OCI-LY7 (cell line): Measurements from ENCODE around the gene ZNF598. TPM values are rescaled to one million over a fixed set of nuclear protein-coding genes. Genes with fewer than 3 reads are reported as not detected.

Experiments used
- BruUV-seq: library from RNA; stranded (reverse); fragments of 400-500 nt; replicated peaks from 2 replicates; lab custom pipeline; 2021; lab: Mats Ljungman, UMichigan
- CTCF ChIA-PET: fragments of 300-600 bp; sonication (Branson Sonifier 250); formaldehyde crosslinking; loops from one replicate; lab custom pipeline; 2022; ENCODE audit warnings: antibody characterized with exemption; ENCODE audit not compliant: unreplicated experiment; lab: Charles Lee
- POLR2A ChIA-PET: fragments of 300-600 bp; sonication (Branson Sonifier 250); formaldehyde crosslinking; loops from one replicate; lab custom pipeline; 2022; ENCODE audit warnings: antibody characterized with exemption; lab: Charles Lee
- DNase-seq: peaks from one replicate; pipeline ENCODE4 v3.0.0-alpha.2; 2015; ENCODE audit warnings: low spot score
- H2AFZ ChIP-seq: fragments of 200-600 bp; sonication (generic), shearing (Covaris generic); 2 replicates; pipeline ENCODE4 v1.6.1; 2014; ENCODE audit warnings: mild to moderate bottlenecking, antibody characterized with exemption, low read length, moderate library complexity
- H3K27ac ChIP-seq: fragments of 200-600 bp; sonication (generic); 2 replicates; pipeline ENCODE4 v1.5.1; 2014; ENCODE audit warnings: mixed run types, low read depth, mild to moderate bottlenecking, moderate library complexity, low read length, inconsistent platforms; ENCODE audit not compliant: poor library complexity, severe bottlenecking
- H3K36me3 ChIP-seq: fragments of 200-600 bp; sonication (generic); 2 replicates; pipeline ENCODE4 v1.6.1; 2014; ENCODE audit warnings: mild to moderate bottlenecking, antibody characterized with exemption, low read length, moderate library complexity, mixed read lengths; ENCODE audit not compliant: insufficient read depth
- H3K4me1 ChIP-seq: fragments of 200-600 bp; sonication (generic); 2 replicates; pipeline ENCODE4 v1.5.1; 2014; ENCODE audit warnings: mild to moderate bottlenecking, low read length; ENCODE audit not compliant: insufficient read depth, poor library complexity, severe bottlenecking
- H3K4me2 ChIP-seq: fragments of 200-600 bp; sonication (generic); 2 replicates; pipeline ENCODE4 v1.6.1; 2014; ENCODE audit warnings: mild to moderate bottlenecking, low read length
- H3K4me3 ChIP-seq: fragments of 200-600 bp; sonication (generic); 2 replicates; pipeline ENCODE4 v1.5.1; 2014; ENCODE audit warnings: mild to moderate bottlenecking, low read depth, low read length; ENCODE audit not compliant: poor library complexity, severe bottlenecking
- H3K79me2 ChIP-seq: fragments of 200-600 bp; sonication (generic); 2 replicates; pipeline ENCODE4 v1.6.1; 2016; ENCODE audit warnings: low read depth, mild to moderate bottlenecking, low read length, moderate library complexity, mixed read lengths; ENCODE audit not compliant: insufficient read depth
- H3K9me2 ChIP-seq: fragments of 200-600 bp; sonication (generic); 2 replicates; pipeline ENCODE4 v1.6.1; 2016; ENCODE audit warnings: mild to moderate bottlenecking, low read length, mixed read lengths; ENCODE audit not compliant: insufficient read depth
- H3K9me3 ChIP-seq: fragments of 200-600 bp; sonication (generic); 2 replicates; pipeline ENCODE4 v1.6.1; 2014; ENCODE audit warnings: mild to moderate bottlenecking, mixed run types, low read length, mixed read lengths
- H4K20me1 ChIP-seq: fragments of 200-600 bp; sonication (generic); 2 replicates; pipeline ENCODE4 v1.6.1; 2014; ENCODE audit warnings: mild to moderate bottlenecking, antibody characterized with exemption, low read length, moderate library complexity, mixed read lengths; ENCODE audit not compliant: insufficient read depth
- EZH2phosphoT487 ChIP-seq: fragments of 200-600 bp; sonication (generic); IDR thresholded peaks from 2 replicates; pipeline ENCODE4 v1.6.1; 2018; ENCODE audit warnings: low read depth, borderline replicate concordance, mild to moderate bottlenecking, mixed run types, antibody characterized with exemption, low read length, moderate library complexity, mixed read lengths
- intact Hi-C: fragments of 100-400 bp; cut with micrococcal nuclease; formaldehyde crosslinking; loops from one replicate; pipeline ENCODE4 v1.10.0; 2022; ENCODE audit not compliant: unreplicated experiment
- total RNA-seq, 2 experiments: library from RNA; depleted of rRNA in 1 of 2; stranded (reverse); fragments of >200 nt in 1 of 2; shearing (Covaris generic) in 1 of 2; gene quantifications; 2 replicates each; pipeline ENCODE4 v1.2.3, GENCODE V29; 2014 to 2022
- TF ChIP-seq, protein P1 (sequence below): fragments of 200-600 bp; sonication (generic); conservative IDR thresholded peaks from 2 replicates; pipeline ENCODE4 v1.5.1; 2014; ENCODE audit warnings: mild to moderate bottlenecking, antibody characterized with exemption, low read length, moderate library complexity, mixed read lengths

The ZNF598 gene
- total RNA-seq, 2 experiments from 2014 or later = 26.3 to 80.4 TPM

DNA sequence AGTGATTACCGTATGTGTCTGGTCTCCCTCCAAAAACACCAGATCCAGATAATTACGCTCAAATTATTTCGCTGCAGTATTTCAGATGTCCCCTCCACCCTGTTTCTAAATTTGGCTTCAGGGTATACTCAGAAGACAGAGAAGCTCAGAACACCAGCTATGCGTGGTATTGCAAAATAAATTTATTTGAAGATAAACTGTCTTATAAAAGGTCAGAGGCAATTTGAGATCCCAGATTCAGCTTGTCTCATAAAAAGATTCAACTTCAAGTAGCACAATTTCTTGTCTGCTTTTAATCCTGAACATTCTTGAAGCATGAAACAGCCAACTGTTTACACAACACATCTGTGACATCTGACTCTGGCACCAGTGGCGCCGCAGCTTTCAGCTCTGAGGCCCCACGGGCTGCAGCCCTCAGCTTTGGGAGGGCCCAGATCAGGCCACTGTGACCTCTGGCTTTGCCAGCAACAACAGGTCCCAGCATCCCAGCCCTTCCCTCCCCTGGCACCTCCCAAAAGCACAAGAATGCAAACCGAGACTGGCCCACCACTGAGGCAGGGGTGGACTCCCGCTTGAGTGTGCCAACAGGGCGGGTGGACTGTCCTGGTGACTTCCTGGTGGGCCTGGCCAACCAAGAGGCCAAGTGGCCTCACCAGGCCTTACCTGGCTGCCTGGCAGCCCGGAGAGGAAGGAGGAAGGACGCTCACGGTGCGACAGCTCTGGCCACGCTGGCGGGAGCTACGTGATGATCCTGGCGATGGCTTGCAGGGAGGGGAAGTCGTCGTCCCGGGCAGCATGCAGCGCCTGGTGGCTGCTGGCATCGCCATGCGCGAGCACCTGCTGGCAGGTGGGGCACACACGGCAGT, 11.9 kb downstream of the ZNF598 start:
- Histone ChIP-seq H3K4me3 (no peak overlapping the region), H3K4me1 (peaks cover 15% of the 10 kb centered on the region), H3K79me2 (no peaks in the 10 kb centered on the region), H3K9me2 (no peaks in the 10 kb centered on the region), H3K4me2 (no peak overlapping the region), H3K9me3 (no peaks in the 10 kb centered on the region), H2AFZ (no peak overlapping the region), H3K36me3 (peaks cover 74% of the 10 kb centered on the region), H3K27ac (no peak overlapping the region), H4K20me1 (no peaks in the 10 kb centered on the region)
- ChIA-PET CTCF (no interaction called here), POLR2A (interaction anchor here (0.6 kb wide), 1 partner anchor 968 kb away, joined by 4 read pairs; no protein-coding TSS in a partner anchor)
- no peak for DNase-seq
- intact Hi-C loops = no loop called here
- TF ChIP-seq, protein P1, sequence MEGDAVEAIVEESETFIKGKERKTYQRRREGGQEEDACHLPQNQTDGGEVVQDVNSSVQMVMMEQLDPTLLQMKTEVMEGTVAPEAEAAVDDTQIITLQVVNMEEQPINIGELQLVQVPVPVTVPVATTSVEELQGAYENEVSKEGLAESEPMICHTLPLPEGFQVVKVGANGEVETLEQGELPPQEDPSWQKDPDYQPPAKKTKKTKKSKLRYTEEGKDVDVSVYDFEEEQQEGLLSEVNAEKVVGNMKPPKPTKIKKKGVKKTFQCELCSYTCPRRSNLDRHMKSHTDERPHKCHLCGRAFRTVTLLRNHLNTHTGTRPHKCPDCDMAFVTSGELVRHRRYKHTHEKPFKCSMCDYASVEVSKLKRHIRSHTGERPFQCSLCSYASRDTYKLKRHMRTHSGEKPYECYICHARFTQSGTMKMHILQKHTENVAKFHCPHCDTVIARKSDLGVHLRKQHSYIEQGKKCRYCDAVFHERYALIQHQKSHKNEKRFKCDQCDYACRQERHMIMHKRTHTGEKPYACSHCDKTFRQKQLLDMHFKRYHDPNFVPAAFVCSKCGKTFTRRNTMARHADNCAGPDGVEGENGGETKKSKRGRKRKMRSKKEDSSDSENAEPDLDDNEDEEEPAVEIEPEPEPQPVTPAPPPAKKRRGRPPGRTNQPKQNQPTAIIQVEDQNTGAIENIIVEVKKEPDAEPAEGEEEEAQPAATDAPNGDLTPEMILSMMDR = no peak
- no peak for TF ChIP-seq EZH2phosphoT487
- TSS peak; percentile 64 for BruUV-seq

DNA sequence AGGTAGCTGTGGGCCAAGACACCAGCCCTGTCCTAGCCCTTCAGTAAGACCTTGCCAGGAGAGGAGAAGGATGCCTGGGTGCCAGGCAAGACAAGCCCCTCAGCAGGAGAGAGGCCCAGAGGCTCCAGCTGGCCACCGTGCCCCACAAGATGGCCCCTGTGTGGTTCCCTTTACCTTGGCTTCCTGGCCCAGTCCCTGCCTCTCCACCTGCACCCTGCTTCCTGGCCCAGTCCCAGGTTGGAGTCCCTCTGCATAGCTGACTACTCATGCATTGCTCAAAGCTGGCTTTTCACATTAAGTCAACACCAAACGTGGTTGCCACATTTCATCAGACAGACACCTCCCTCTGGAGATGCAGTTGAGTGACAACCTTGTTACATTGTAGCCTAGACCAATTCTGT, 15.9 kb downstream of the ZNF598 start:
- H4K20me1 ChIP-seq = no peaks in the 10 kb centered on the region
- H2AFZ ChIP-seq = no peak overlapping the region
- peak overlapping the region; percentile 65 for H3K27ac ChIP-seq
- H3K4me1 ChIP-seq = peaks cover 36% of the 10 kb centered on the region
- intact Hi-C loops = loop anchor here (2.0 kb wide), 1 partner anchor 29 kb away; the partner anchor contains the start of gene RPS2
- H3K36me3 ChIP-seq = peaks cover 34% of the 10 kb centered on the region
- no peaks in the 10 kb centered on the region for H3K9me2 ChIP-seq
- DNase-seq = peak; percentile 48
- H3K4me3 ChIP-seq = no peak overlapping the region
- CTCF ChIA-PET = no interaction called here
- TF ChIP-seq, protein P1 = no peak
- TF ChIP-seq EZH2phosphoT487 = no peak
- H3K4me2 ChIP-seq = peak overlapping the region; percentile 18; the same call in 1 of the 2 replicates
- H3K79me2 ChIP-seq = no peaks in the 10 kb centered on the region
- POLR2A ChIA-PET = no interaction called here
- H3K9me3 ChIP-seq = no peaks in the 10 kb centered on the region
- no TSS peak for BruUV-seq
